ENCODE results near the gene SLX4.

DNA sequence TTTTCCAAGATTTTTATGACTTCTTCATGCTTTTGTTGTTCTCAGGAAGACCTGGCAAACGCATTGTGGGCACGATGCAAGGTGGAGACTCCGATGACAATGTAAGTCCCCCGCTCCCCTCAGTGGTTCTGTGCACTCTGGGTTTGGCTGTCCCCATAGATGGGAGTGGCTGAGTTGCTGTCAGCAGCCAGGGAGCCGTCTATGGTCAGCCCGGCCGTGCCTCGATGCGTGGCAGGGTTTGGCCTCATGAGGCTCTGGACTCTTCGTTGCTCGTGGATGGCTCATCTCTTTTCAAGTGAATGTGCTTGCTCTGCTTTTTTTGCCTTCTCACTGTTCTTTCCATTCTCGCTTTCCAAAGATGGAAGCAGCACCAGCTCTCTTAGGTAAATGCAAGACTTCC is 78.7 kb downstream of the SLX4 start:
- no peak for TF ChIP-seq CREB5 (CRISPR knock-in tag; IDR thresholded peaks at IDR 0.05)
- TF ChIP-seq, protein P1, sequence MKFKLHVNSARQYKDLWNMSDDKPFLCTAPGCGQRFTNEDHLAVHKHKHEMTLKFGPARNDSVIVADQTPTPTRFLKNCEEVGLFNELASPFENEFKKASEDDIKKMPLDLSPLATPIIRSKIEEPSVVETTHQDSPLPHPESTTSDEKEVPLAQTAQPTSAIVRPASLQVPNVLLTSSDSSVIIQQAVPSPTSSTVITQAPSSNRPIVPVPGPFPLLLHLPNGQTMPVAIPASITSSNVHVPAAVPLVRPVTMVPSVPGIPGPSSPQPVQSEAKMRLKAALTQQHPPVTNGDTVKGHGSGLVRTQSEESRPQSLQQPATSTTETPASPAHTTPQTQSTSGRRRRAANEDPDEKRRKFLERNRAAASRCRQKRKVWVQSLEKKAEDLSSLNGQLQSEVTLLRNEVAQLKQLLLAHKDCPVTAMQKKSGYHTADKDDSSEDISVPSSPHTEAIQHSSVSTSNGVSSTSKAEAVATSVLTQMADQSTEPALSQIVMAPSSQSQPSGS (CRISPR knock-in tag; IDR thresholded peaks at IDR 0.05): no peak
- no peak for TF ChIP-seq SREBF1 (IDR thresholded peaks at IDR 0.05; ENCODE audit: borderline replicate concordance, low read depth, low read length)
- no peak for TF ChIP-seq RBM39 (optimal IDR thresholded peaks at IDR 0.05; ENCODE audit: low read depth, low read length)
- no peak for TF ChIP-seq RBM25 (IDR thresholded peaks at IDR 0.05; ENCODE audit: low read depth, low read length, severe bottlenecking)
- no peak for TF ChIP-seq NFYB (IDR thresholded peaks at IDR 0.05; ENCODE audit: extremely low read depth, insufficient read length)
- no peak for TF ChIP-seq NR1H2 (CRISPR knock-in tag; IDR thresholded peaks at IDR 0.05)
- TF ChIP-seq POLR2AphosphoS5 (IDR thresholded peaks at IDR 0.05; ENCODE audit: control insufficient read depth, insufficient read depth, low read depth, low read length): no peak
- TF ChIP-seq ZNF445 (CRISPR knock-in tag; IDR thresholded peaks at IDR 0.05; ENCODE audit: low read depth): no peak
- no peak for TF ChIP-seq RUNX1 (IDR thresholded peaks at IDR 0.05; ENCODE audit: low read depth)
- TF ChIP-seq KDM4B (IDR thresholded peaks at IDR 0.05; ENCODE audit: borderline replicate concordance in 2 of 2, low read depth in 1 of 2): no peak
- no peak for TF ChIP-seq RCOR1 (IDR thresholded peaks at IDR 0.05; ENCODE audit: borderline replicate concordance in 1 of 2, low read depth in 2 of 2, low read length in 2 of 2)
- no peak for TF ChIP-seq CTCF (IDR thresholded peaks at IDR 0.05 in 2 of 3, conservative IDR thresholded peaks at IDR 0.05 in 1 of 3; ENCODE audit: insufficient read depth in 2 of 3, low read depth in 1 of 3, low read length in 3 of 3)
- TF ChIP-seq ZNF134 (CRISPR knock-in tag; conservative IDR thresholded peaks at IDR 0.05): no peak
